AG09319 (cell line): Measurements from ENCODE around the gene PLXDC2.

Experiments
- DNase-seq: peaks from one replicate; pipeline ENCODE4 v3.0.0-alpha.2; 2010; ENCODE audit warnings: low read depth; ENCODE audit errors: extremely low read depth
- CTCF ChIP-seq: IDR thresholded peaks from 2 replicates; pipeline ENCODE4 v1.5.1; 2011; ENCODE audit warnings: low read depth, mild to moderate bottlenecking, inconsistent platforms, low read length, moderate library complexity

Gene PLXDC2

GRCh38 chr10:20277820-20278219 lies 461.6 kb downstream of the PLXDC2 start:
- TF ChIP-seq CTCF = no peak
- no peak for DNase-seq

GRCh38 chr10:20281579-20281978 lies 465.3 kb downstream of the PLXDC2 start:
- TF ChIP-seq CTCF = no peak
- DNase-seq = no peak

- no peak for TF ChIP-seq CTCF
- DNase-seq = no peak
These were observed 471.4 kb downstream of the PLXDC2 start for GRCh38 chr10:20287586-20287985.

GRCh38 chr10:20288060-20288459 lies 471.8 kb downstream of the PLXDC2 start:
- no peak for TF ChIP-seq CTCF

GRCh38 chr10:20289070-20289828 lies 473.0 kb downstream of the PLXDC2 start:
- no peak for DNase-seq
- TF ChIP-seq CTCF = no peak

More at GRCh38 chr10:20288060-20288459, 471.8 kb downstream of the PLXDC2 start:
- no peak for DNase-seq

GRCh38 chr10:20298417-20298816 lies 482.2 kb downstream of the PLXDC2 start:
- no peak for DNase-seq
- TF ChIP-seq CTCF = no peak

- no peak for DNase-seq
- no peak for TF ChIP-seq CTCF
These were observed 483.0 kb downstream of the PLXDC2 start for GRCh38 chr10:20299034-20299736.
